ENCODE results near the gene PDZD2.
"Not testable (repeated sequence)": the region's sequence is repeated elsewhere in the genome, so short reads cannot be mapped to it uniquely, and the experiment has no call there.

PDZD2 gene

DNA sequence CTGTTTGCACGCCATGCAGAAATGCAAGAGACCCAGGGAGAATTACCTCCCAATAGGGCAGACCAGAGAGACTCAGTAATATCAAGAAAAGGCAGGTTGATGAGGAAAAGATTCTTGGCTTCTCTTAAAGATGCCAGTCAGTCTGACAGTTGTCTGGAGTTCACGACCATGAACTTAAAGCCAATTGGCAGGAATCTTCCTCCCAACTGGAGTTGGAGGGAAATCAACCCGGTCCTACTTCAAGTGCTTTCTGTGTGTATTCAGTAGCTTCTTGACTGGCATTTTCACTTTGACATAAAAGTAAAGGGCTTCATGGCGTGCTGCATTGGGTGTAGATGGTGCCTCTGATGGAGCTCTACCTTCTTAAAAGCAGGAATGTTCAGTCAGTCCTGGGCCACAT lies 390.9 kb downstream of the PDZD2 start:
- DNase-seq (ENCODE audit: insufficient read length, low spot score) (no peak), FAIRE-seq (no peak)
- TF ChIP-seq, protein P1, sequence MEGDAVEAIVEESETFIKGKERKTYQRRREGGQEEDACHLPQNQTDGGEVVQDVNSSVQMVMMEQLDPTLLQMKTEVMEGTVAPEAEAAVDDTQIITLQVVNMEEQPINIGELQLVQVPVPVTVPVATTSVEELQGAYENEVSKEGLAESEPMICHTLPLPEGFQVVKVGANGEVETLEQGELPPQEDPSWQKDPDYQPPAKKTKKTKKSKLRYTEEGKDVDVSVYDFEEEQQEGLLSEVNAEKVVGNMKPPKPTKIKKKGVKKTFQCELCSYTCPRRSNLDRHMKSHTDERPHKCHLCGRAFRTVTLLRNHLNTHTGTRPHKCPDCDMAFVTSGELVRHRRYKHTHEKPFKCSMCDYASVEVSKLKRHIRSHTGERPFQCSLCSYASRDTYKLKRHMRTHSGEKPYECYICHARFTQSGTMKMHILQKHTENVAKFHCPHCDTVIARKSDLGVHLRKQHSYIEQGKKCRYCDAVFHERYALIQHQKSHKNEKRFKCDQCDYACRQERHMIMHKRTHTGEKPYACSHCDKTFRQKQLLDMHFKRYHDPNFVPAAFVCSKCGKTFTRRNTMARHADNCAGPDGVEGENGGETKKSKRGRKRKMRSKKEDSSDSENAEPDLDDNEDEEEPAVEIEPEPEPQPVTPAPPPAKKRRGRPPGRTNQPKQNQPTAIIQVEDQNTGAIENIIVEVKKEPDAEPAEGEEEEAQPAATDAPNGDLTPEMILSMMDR (IDR thresholded peaks at IDR 0.05; ENCODE audit: insufficient read depth, missing control alignments) = no peak

DNA sequence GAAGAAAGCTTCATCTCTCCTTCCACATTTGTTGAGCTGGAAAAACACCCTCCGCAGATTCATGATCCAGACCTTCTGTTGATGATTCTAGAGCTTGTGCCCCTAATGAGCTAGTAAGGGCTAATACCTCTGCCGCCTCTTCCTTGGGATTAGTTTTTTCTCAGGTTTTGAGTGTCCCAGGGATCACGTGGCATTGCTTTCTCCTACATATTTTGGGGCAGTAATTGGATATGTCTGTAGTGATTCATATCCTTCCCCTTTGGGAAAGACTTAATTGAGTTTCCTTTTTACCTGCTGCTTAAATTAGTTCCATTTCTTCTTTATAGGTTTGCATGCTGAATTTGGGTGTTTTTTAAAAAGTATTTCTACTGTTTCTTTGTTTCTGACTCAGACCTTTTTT lies 391.3 kb downstream of the PDZD2 start:
- DNase-seq (ENCODE audit: insufficient read length, low spot score) = no peak
- TF ChIP-seq, protein P1 (IDR thresholded peaks at IDR 0.05; ENCODE audit: insufficient read depth, missing control alignments) = no peak
- no peak for FAIRE-seq

- TF ChIP-seq, protein P1 (IDR thresholded peaks at IDR 0.05; ENCODE audit: insufficient read depth, missing control alignments) = no peak
- FAIRE-seq = no peak
Measured at GRCh38 chr5:32030686-32031085, 391.8 kb downstream of the PDZD2 start.

GRCh38 chr5:32031089-32031488 lies 392.2 kb downstream of the PDZD2 start:
- FAIRE-seq = no peak
- TF ChIP-seq, protein P1 (IDR thresholded peaks at IDR 0.05; ENCODE audit: insufficient read depth, missing control alignments) = no peak
- DNase-seq (ENCODE audit: insufficient read length, low spot score) = no peak

More at GRCh38 chr5:32030686-32031085, 391.8 kb downstream of the PDZD2 start:
- no peak for DNase-seq (ENCODE audit: insufficient read length, low spot score)

- DNase-seq (ENCODE audit: insufficient read length, low spot score) (no peak), FAIRE-seq (no peak)
- TF ChIP-seq, protein P1 (IDR thresholded peaks at IDR 0.05; ENCODE audit: insufficient read depth, missing control alignments) = no peak
Measured at GRCh38 chr5:32038523-32038922, 399.6 kb downstream of the PDZD2 start.

- not testable (repeated sequence) for FAIRE-seq; DNase-seq (ENCODE audit: insufficient read length, low spot score)
Measured at GRCh38 chr5:32039133-32039532, 400.2 kb downstream of the PDZD2 start.

- DNase-seq (ENCODE audit: insufficient read length, low spot score); FAIRE-seq: not testable (repeated sequence)
Measured at GRCh38 chr5:32039601-32040000, 400.7 kb downstream of the PDZD2 start.

DNA sequence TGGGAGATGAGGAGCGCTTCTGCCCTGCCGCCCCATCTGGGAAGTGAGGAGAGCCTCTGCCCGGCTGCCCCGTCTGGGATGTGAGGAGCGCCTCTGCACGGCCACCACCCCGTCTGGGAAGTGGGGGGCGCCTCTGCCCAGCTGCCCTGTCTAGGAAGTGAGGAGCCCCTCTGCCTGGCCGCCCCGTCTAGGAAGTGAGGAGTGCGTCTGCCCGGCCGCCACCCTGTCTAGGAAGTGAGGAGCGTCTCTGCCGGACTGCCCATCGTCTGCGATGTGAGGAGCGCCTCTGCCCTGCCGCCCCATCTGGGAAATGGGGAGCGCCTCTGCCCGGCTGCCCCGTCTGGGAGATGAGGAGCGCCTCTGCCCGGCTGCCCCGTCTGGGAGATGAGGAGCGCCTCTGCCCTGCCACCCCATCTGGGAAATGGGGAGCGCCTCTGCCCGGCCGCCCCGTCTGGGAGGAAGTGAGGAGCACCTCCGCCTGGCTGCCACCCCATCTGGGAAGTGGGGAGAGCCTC lies 401.3 kb downstream of the PDZD2 start:
- not testable (repeated sequence) for FAIRE-seq; DNase-seq (ENCODE audit: insufficient read length, low spot score)

DNA sequence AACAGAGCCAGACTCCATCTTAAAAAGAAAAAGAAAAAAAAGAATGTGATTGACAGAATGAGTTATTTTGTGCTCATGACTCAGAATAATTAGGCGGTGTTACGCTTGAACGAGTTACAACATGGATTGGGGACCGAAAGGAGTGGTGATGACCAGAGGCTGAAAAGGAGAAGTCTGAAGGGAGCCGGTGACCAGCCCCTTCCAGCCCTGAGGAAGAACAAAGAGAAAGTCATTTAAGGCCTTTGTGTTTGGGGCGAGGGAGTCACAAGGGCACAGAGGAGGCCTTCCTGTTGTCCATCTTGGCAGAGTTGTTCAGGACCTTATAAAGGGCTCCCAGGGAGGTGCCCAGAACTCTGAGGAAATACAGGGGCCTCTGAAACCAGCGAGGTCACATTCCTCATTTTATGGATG lies 403.6 kb downstream of the PDZD2 start:
- DNase-seq (ENCODE audit: insufficient read length, low spot score) (no peak), FAIRE-seq (no peak)
- TF ChIP-seq, protein P1 (IDR thresholded peaks at IDR 0.05; ENCODE audit: insufficient read depth, missing control alignments) = no peak

Measured in D721Med (cell line).